Adipocyte (in vitro differentiated cells): ENCODE results near the gene SEMA5A.

ENCODE experiments used
- DNase-seq: peaks from one replicate; pipeline ENCODE4 v3.0.0-alpha.2; 2015; ENCODE audit warnings: low read depth
- H3K27me3 ChIP-seq: replicated peaks from 2 replicates; pipeline ENCODE4 v1.7.0; 2013; ENCODE audit warnings: mild to moderate bottlenecking, low read length, moderate library complexity; ENCODE audit not compliant: control insufficient read depth, insufficient read depth
- H3K36me3 ChIP-seq: 2 replicates; pipeline ENCODE4 v1.7.0; 2013; ENCODE audit warnings: low read length, mild to moderate bottlenecking, moderate library complexity; ENCODE audit not compliant: control insufficient read depth, insufficient read depth, severe bottlenecking
- H3K4me1 ChIP-seq: 2 replicates; pipeline ENCODE4 v1.7.0; 2013; ENCODE audit warnings: mild to moderate bottlenecking, low read length, moderate library complexity; ENCODE audit not compliant: control insufficient read depth, insufficient read depth
- H3K4me3 ChIP-seq: 2 replicates; pipeline ENCODE4 v1.7.0; 2013; ENCODE audit warnings: mild to moderate bottlenecking, low read length, moderate library complexity
- H3K9ac ChIP-seq: 2 replicates; pipeline ENCODE4 v1.7.0; 2013; ENCODE audit warnings: mild to moderate bottlenecking, low read length, moderate library complexity
- H3K9me3 ChIP-seq: 2 replicates; pipeline ENCODE4 v1.7.0; 2013; ENCODE audit warnings: mild to moderate bottlenecking, low read length, moderate library complexity; ENCODE audit not compliant: control insufficient read depth

The SEMA5A gene

DNA sequence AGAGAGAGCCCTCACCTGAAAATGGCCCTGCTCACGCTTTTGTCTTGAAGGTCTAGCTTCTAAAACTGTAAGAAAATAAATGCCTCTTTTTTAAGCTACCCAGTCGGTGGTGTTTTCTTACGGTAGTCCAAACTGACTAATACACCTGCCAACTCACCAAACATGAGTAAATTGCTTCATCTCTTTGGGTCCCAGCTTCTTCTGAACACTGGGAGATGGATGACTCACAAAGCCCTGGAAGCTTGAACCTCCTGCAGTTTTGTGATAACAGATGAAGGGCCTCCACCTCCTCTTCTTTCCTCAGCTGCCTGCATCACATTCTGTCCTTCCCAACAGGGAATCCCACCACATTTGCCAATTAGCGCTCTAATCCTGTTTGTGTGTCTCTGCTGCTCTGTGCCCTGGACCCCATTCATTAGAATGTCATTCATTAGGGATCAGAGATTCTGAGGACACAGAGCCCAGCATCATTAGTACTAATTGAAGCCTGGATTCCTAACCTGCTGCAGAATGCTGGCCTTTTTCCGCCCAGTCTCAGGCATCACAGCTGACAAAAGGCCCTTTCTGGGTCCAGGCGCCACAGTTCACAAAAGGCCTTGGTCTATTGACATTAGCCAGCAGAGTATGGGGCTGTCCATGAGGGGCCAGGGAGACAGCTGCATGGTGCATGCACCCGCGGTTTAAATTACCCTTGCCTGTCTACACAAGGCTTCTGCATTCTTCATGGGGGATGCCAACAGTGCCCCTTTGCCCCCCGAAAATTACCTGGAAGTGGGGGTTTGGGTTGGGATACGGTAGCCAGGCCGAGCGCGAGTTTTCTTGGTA lies 349.3 kb downstream of the SEMA5A start:
- peak; percentile 33 for DNase-seq
- H3K4me3 ChIP-seq: no peak overlapping the region
- H3K36me3 ChIP-seq: no peaks in the 10 kb centered on the region
- H3K27me3 ChIP-seq: no peaks in the 10 kb centered on the region
- H3K9me3 ChIP-seq: no peaks in the 10 kb centered on the region
- no peak overlapping the region for H3K9ac ChIP-seq
- H3K4me1 ChIP-seq: peaks cover 7% of the 10 kb centered on the region

DNA sequence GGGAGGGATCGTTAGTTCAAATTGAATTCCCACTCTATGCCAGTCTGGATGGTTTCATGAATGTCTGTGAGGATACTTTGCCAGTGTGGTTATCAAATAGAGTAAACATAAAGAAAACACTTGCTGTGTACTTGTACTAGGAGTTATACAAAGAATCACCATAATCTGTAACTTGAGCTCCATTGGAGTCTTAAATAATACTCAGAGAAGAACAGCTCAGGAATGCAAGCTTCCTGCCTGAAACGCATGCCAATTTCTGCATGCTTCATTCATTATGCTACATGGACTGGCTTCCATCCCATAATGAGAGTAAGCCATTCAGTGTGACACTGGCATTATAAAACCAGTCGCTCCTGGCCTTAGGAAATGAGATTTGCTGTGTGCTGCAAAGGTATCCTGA lies 351.4 kb downstream of the SEMA5A start:
- Histone ChIP-seq H3K4me3 (no peak overlapping the region), H3K4me1 (peaks cover 7% of the 10 kb centered on the region), H3K9me3 (no peaks in the 10 kb centered on the region), H3K9ac (no peak overlapping the region), H3K27me3 (no peaks in the 10 kb centered on the region), H3K36me3 (no peaks in the 10 kb centered on the region)
- peak; percentile 85 for DNase-seq

DNA sequence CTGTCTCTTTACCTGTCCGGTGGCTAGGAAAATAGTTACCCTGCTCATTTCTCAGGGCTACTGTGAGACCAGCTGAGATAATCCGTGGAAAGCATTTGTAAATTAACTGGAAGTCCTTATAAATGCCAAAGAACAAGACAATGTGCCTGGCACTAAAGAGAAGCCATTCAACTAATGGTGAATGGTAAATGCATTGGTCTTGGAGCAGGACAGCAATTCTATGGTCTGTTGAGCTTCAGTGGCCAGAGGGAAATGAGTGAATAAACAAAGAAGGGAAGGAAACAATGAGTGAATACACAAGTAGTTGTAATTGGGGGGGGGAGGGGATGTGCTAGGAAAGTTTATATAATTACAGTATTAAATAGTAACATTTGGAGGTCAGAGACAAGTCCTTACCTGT lies 353.6 kb downstream of the SEMA5A start:
- Histone ChIP-seq H3K9me3 (no peaks in the 10 kb centered on the region), H3K4me3 (no peak overlapping the region), H3K9ac (no peak overlapping the region), H3K27me3 (no peaks in the 10 kb centered on the region), H3K36me3 (no peaks in the 10 kb centered on the region), H3K4me1 (peaks cover 4% of the 10 kb centered on the region)
- DNase-seq: no peak

DNA sequence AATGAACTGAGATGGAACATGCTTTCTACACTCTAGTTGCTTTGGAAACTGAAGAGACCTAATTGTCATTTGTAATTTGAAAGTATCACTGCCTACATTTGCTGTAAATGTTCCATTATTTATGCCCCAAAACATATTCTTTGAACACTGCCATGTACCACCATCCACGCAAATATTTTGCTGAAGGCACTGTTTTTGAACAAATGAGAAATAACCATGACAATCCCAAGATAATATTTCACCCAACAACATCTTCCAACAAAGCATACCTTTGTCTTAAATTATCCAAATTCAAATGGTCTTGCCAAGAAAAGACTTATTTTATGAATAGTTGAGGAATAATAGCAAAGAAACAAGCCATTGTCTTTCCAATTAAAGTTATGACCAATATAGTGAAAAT lies 356.2 kb downstream of the SEMA5A start:
- no peak for DNase-seq
- Histone ChIP-seq H3K36me3 (no peaks in the 10 kb centered on the region), H3K9ac (no peak overlapping the region), H3K9me3 (no peaks in the 10 kb centered on the region), H3K4me1 (peaks cover 4% of the 10 kb centered on the region), H3K27me3 (no peaks in the 10 kb centered on the region), H3K4me3 (no peak overlapping the region)

DNA sequence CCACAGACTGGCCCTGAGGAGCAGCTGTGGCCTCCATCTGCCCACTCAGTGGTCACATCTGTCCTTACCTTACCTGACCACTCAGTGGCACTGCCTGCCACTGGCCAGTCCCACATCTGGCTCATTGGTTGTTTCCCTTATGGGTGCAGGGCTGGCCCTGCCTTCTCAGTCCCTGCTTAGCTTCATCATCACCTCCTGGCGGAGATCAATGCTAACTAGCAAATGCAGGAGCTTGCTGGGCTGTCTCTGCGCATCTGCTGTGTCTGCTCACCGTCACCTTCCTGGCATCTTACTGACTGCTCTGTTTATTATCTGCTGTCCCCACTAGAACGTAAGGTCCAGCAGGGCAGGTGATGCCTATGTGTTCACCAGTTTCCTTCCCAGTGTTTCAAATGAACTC lies 356.9 kb downstream of the SEMA5A start:
- no peak for DNase-seq

DNA sequence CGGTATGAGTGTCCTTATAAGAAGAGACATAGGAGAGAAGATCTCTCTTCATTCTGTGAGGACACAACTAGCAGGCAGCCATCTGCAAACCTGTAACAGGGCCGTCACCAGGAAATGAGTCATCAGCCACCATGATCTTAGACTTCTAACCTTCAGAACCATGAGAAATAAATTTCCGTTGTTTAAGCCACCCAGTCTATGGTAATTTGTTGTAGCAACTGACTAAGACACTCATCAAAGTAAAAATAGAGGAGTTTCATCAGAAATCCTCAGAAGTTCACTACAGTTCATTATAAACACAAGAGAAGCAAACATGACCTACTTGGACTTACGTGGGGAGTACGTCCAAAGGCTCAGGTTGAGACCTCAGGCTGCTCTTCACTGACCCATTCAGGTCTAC lies 357.7 kb downstream of the SEMA5A start:
- DNase-seq: peak; percentile 68
- no peaks in the 10 kb centered on the region for H3K4me1 ChIP-seq
- H3K36me3 ChIP-seq: no peaks in the 10 kb centered on the region
- no peak overlapping the region for H3K4me3 ChIP-seq
- no peaks in the 10 kb centered on the region for H3K9me3 ChIP-seq
- no peaks in the 10 kb centered on the region for H3K27me3 ChIP-seq
- H3K9ac ChIP-seq: no peak overlapping the region

More for the DNA sequence above, 356.9 kb downstream of the SEMA5A start:
- Histone ChIP-seq H3K9me3 (no peaks in the 10 kb centered on the region), H3K4me1 (no peaks in the 10 kb centered on the region), H3K4me3 (no peak overlapping the region), H3K9ac (no peak overlapping the region), H3K27me3 (no peaks in the 10 kb centered on the region), H3K36me3 (no peaks in the 10 kb centered on the region)

DNA sequence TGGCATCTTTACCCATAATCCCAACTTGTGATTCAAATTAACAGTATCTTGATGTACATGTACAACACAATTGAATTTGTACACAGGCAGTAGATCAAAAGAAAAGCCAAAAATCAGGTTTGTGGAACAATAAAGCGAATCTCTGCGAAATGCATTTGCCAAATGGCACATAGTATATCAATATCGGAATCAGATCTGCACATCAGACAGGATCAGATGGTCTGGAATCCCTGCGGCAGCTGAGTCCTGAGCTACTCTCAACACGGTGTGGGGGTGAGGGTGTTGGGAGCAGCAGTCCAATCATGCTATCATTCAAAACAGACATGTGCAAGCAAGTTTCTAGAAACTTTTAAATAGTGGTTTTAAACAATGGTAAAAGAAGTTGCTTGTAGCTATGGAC lies 358.3 kb downstream of the SEMA5A start:
- Histone ChIP-seq H3K4me1 (no peaks in the 10 kb centered on the region), H3K36me3 (no peaks in the 10 kb centered on the region), H3K9me3 (no peaks in the 10 kb centered on the region), H3K4me3 (no peak overlapping the region), H3K27me3 (no peaks in the 10 kb centered on the region), H3K9ac (no peak overlapping the region)
- DNase-seq: no peak

DNA sequence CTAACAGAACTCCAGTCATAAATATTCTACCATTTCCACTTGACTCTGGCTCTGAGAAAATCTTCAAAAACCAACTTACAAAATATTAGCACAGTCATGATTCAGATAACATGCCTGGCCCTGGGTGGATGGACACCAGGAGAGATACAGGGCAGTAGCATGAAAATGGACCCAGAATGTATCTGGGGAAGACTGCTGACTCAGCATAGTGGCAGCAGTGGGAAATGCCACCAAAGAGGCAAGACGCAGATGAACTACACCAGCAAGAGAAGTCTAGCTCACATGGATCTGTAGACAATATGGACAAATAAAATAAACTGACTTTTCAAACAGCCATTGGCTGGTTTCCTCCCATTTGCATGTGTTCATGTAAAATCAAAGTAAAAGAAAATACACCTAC lies 359.8 kb downstream of the SEMA5A start:
- Histone ChIP-seq H3K9ac (no peak overlapping the region), H3K27me3 (no peaks in the 10 kb centered on the region), H3K9me3 (no peaks in the 10 kb centered on the region), H3K36me3 (no peaks in the 10 kb centered on the region), H3K4me1 (no peaks in the 10 kb centered on the region), H3K4me3 (no peak overlapping the region)
- no peak for DNase-seq

DNA sequence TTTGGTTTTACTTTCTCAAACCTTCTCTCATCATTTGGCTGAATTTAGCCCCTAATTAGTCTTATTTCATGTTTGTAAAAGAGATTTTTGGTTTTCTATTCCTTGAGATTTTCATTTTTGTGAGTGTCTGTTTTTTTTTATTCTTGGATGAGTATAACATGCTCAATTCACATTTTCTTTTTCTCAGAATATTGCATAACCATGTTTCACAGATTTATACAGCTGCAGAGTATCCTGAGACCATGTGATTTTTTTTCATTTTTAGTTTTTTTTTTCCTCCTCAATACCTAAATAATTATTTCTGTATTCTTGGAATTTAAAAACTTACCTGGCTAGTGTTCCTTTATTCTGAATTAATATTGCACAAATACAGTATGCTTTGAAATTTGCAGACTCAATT lies 361.9 kb downstream of the SEMA5A start:
- H3K4me3 ChIP-seq: no peak overlapping the region
- H3K36me3 ChIP-seq: no peaks in the 10 kb centered on the region
- DNase-seq: no peak
- no peaks in the 10 kb centered on the region for H3K27me3 ChIP-seq
- no peak overlapping the region for H3K9ac ChIP-seq
- no peaks in the 10 kb centered on the region for H3K4me1 ChIP-seq
- no peaks in the 10 kb centered on the region for H3K9me3 ChIP-seq

DNA sequence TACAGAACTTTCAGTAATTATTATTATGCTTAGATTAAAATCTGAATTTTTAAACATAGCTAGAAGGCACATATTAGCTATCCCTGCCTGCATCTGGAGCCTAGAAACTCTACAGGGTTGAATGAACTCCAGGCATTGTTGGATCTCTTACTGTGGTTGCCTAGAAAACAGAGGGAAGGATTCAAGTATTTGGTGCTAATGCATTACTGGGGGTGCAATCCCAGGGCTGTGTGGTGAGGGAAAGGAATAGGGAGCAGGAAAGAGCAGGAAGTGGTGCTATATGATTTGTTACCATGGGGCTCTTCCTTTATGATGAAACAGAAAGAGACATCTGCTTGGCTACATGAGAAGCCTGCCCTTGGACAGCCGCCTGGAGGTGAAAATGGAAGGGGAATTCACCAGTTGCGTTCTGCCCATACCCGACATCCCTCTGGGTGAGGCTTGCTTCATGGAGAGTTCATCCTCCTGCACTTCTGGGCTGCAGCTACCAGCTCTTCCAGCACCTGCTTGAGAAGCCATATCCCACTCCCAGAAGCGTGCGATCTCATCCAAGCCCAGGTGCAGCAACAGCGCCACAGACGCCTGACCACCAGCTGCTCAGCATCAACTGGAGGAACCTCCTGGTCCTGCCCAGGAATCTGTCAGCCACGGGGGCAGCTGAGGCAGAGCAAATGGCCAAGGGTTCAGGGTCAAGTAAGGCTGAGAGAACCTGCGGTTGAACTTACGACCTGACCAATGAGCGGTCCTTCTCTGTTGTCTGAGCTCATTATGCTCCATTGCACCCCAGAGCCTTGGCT lies 362.8 kb downstream of the SEMA5A start:
- no peak overlapping the region for H3K9ac ChIP-seq
- H3K9me3 ChIP-seq: no peaks in the 10 kb centered on the region
- H3K27me3 ChIP-seq: no peaks in the 10 kb centered on the region
- H3K4me1 ChIP-seq: no peaks in the 10 kb centered on the region
- no peak overlapping the region for H3K4me3 ChIP-seq
- DNase-seq: no peak
- no peaks in the 10 kb centered on the region for H3K36me3 ChIP-seq

DNA sequence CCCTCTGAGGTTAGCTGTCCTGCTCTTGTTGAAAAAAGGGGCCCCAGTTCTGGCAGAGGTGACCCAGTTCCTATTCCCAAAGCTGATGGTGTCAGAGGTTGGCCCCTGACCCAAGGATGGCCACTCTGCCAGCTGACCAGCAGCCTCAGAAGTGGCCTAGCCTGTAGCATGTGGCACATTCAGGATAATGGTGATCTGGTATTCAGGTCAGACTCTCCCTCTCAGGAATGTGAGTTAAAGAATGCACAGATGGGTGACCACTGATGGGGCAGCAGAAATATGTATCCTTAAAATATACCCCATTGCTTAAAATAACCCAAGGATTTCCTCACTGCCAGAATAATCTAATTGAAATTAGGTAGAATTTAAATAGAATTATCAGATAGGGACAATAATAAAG lies 369.2 kb downstream of the SEMA5A start:
- H3K9me3 ChIP-seq: no peaks in the 10 kb centered on the region
- no peaks in the 10 kb centered on the region for H3K27me3 ChIP-seq
- H3K36me3 ChIP-seq: no peaks in the 10 kb centered on the region
- no peak overlapping the region for H3K9ac ChIP-seq
- H3K4me1 ChIP-seq: peaks cover 24% of the 10 kb centered on the region
- no peak overlapping the region for H3K4me3 ChIP-seq
- no peak for DNase-seq
